Naive thymus-derived CD8-positive, alpha-beta T cell (primary cell): ENCODE measurements around the gene ZNF292. TPM values are rescaled to one million over a fixed set of nuclear protein-coding genes. Genes with fewer than 3 reads are reported as not detected.
"Not testable (repeated sequence)": the region's sequence is repeated elsewhere in the genome, so short reads cannot be mapped to it uniquely, and the experiment has no call there.

Experiments used
- ATAC-seq, 2 donors: fragments of 150-1000 bp; cut with Tn5 transposase in 1 of 2; sonication (Bioruptor Pico), chemical (Tn5 transposase) in 1 of 2; 1 replicate in 1 of 2; 2 replicates in 1 of 2; pipeline ENCODE4 v1.10.0; 2021; ENCODE audit warnings: mild to moderate bottlenecking in 2 of 2, moderate library complexity in 2 of 2
- POLR2A ChIA-PET: fragments of 350-600 bp; sonication (Branson Sonifier 250); formaldehyde crosslinking; loops from one replicate; lab custom pipeline; 2021; ENCODE audit warnings: antibody characterized with exemption; lab: Charles Lee
- DNase-seq, 10 donors: peaks; one replicate each; pipeline versions ENCODE4 v3.0.0 to v3.0.0-alpha.2; 2020 to 2022
- H3K27ac Mint-ChIP-seq, 10 donors: one replicate each; pipeline ENCODE4 v1.8.0; 2020 to 2022; ENCODE audit warnings: mild to moderate bottlenecking in 10 of 10, mixed read lengths in 10 of 10, moderate library complexity in 4 of 10, inconsistent platforms in 1 of 10
- H3K27me3 Mint-ChIP-seq, 5 donors: one replicate each; pipeline ENCODE4 v1.8.0; 2021 to 2022; ENCODE audit warnings: mixed read lengths in 5 of 5
- H3K36me3 Mint-ChIP-seq, 3 donors: one replicate each; pipeline ENCODE4 v1.8.0; 2020 to 2022; ENCODE audit warnings: mixed read lengths in 3 of 3, mild to moderate bottlenecking in 2 of 3, inconsistent platforms in 1 of 3
- H3K4me1 Mint-ChIP-seq, 4 donors: one replicate each; pipeline ENCODE4 v1.8.0; 2021 to 2022; ENCODE audit warnings: mixed read lengths in 4 of 4
- H3K4me3 Mint-ChIP-seq, 10 donors: one replicate each; pipeline ENCODE4 v1.8.0; 2020 to 2022; ENCODE audit warnings: mild to moderate bottlenecking in 10 of 10, mixed read lengths in 10 of 10, moderate library complexity in 6 of 10, inconsistent platforms in 1 of 10
- H3K9me3 Mint-ChIP-seq, 9 donors: one replicate each; pipeline ENCODE4 v1.8.0; 2020 to 2022; ENCODE audit warnings: mixed read lengths in 9 of 9, mild to moderate bottlenecking in 3 of 9, inconsistent platforms in 1 of 9, moderate library complexity in 1 of 9
- polyA plus RNA-seq, 3 donors: library from polyadenylated mRNA; unstranded; fragments of 300-500 nt; fragmentation: Illumina TruSeq; gene quantifications; one replicate each; pipeline ENCODE4 v1.2.3, GENCODE V29; 2021
- total RNA-seq, 8 experiments: library from RNA in 2 of 8; stranded (reverse) in 2 of 8; gene quantifications; one replicate each; pipeline ENCODE4 v1.2.3 and lab custom pipeline; 2021 to 2026

The ZNF292 gene
- total and polyA plus RNA-seq, 5 experiments from 2014 or later = 22.4 to 87.7 (median 24.0) TPM

- H3K4me3 Mint-ChIP-seq = no peak overlapping the region
Measured at GRCh38 chr6:87287251-87287650, 131.9 kb downstream of the ZNF292 start.

GRCh38 chr6:87289571-87289970 is 134.2 kb downstream of the ZNF292 start:
- peaks cover 0 to 11% (median 0%) of the 10 kb centered on the region in 9 donors for H3K9me3 Mint-ChIP-seq
- no peaks in the 10 kb centered on the region for H3K36me3 Mint-ChIP-seq
- H3K27me3 Mint-ChIP-seq = peaks cover 4 to 35% (median 12%) of the 10 kb centered on the region in 5 donors
- H3K4me3 Mint-ChIP-seq = no peak overlapping the region
- POLR2A ChIA-PET = no interaction called here
- peaks cover 0 to 12% (median 0%) of the 10 kb centered on the region in 4 donors for H3K4me1 Mint-ChIP-seq
- no peak for DNase-seq
- no peak overlapping the region for H3K27ac Mint-ChIP-seq
- ATAC-seq = no peak

More at GRCh38 chr6:87287251-87287650, 131.9 kb downstream of the ZNF292 start:
- H3K9me3 Mint-ChIP-seq = peaks cover 0 to 11% (median 0%) of the 10 kb centered on the region in 9 donors
- no peaks in the 10 kb centered on the region for H3K36me3 Mint-ChIP-seq
- H3K4me1 Mint-ChIP-seq = peaks cover 0 to 14% (median 0%) of the 10 kb centered on the region in 4 donors
- ATAC-seq (no peak), DNase-seq (no peak)
- peaks cover 3 to 21% (median 5%) of the 10 kb centered on the region in 5 donors for H3K27me3 Mint-ChIP-seq
- POLR2A ChIA-PET = no interaction called here
- no peak overlapping the region for H3K27ac Mint-ChIP-seq

- ATAC-seq = no peak
Measured at GRCh38 chr6:87291883-87292282, 136.5 kb downstream of the ZNF292 start.

GRCh38 chr6:87293526-87293925 is 138.2 kb downstream of the ZNF292 start:
- DNase-seq = no peak
- H3K27me3 Mint-ChIP-seq = peaks cover 4 to 70% (median 31%) of the 10 kb centered on the region in 5 donors
- no peak overlapping the region for H3K4me3 Mint-ChIP-seq
- no peak overlapping the region for H3K27ac Mint-ChIP-seq
- no peak for ATAC-seq
- H3K36me3 Mint-ChIP-seq = no peaks in the 10 kb centered on the region
- H3K9me3 Mint-ChIP-seq = peaks cover 0 to under 1% (median 0%) of the 10 kb centered on the region in 9 donors
- peaks cover 0 to 2% (median 0%) of the 10 kb centered on the region in 4 donors for H3K4me1 Mint-ChIP-seq
- POLR2A ChIA-PET = no interaction called here

More at GRCh38 chr6:87291883-87292282, 136.5 kb downstream of the ZNF292 start:
- H3K27ac Mint-ChIP-seq = no peak overlapping the region
- DNase-seq = no peak
- H3K4me1 Mint-ChIP-seq = peaks cover 0 to 2% (median 0%) of the 10 kb centered on the region in 4 donors
- H3K36me3 Mint-ChIP-seq = no peaks in the 10 kb centered on the region
- H3K27me3 Mint-ChIP-seq = peaks cover 4 to 57% (median 20%) of the 10 kb centered on the region in 5 donors
- no peaks in the 10 kb centered on the region for H3K9me3 Mint-ChIP-seq
- no peak overlapping the region for H3K4me3 Mint-ChIP-seq
- POLR2A ChIA-PET = no interaction called here

GRCh38 chr6:87297119-87297518 is 141.8 kb downstream of the ZNF292 start:
- DNase-seq (no peak), ATAC-seq (no peak)
- Mint-ChIP-seq H3K9me3 (peaks cover 0 to 7% (median 2%) of the 10 kb centered on the region in 9 donors), H3K27ac (no peak overlapping the region), H3K36me3 (peaks cover 0 to 4% (median 0%) of the 10 kb centered on the region in 3 donors), H3K27me3 (peaks cover 14 to 80% (median 42%) of the 10 kb centered on the region in 5 donors), H3K4me1 (no peaks in the 10 kb centered on the region), H3K4me3 (no peak overlapping the region)
- POLR2A ChIA-PET = no interaction called here

- H3K36me3 Mint-ChIP-seq, H3K27ac Mint-ChIP-seq, ATAC-seq, H3K4me3 Mint-ChIP-seq, H3K4me1 Mint-ChIP-seq, POLR2A ChIA-PET, DNase-seq: not testable (repeated sequence)
- H3K27me3 Mint-ChIP-seq = peaks cover 25 to 72% (median 38%) of the 10 kb centered on the region in 5 donors
- peaks cover 0 to 30% (median 13%) of the 10 kb centered on the region in 9 donors for H3K9me3 Mint-ChIP-seq
Measured at GRCh38 chr6:87301277-87301676, 145.9 kb downstream of the ZNF292 start.

- no peaks in the 10 kb centered on the region for H3K4me1 Mint-ChIP-seq
- H3K27ac Mint-ChIP-seq = no peak overlapping the region
- H3K4me3 Mint-ChIP-seq = no peak overlapping the region
- H3K36me3 Mint-ChIP-seq = peaks cover 0 to 4% (median 1%) of the 10 kb centered on the region in 3 donors
- ATAC-seq (no peak), DNase-seq (no peak)
- POLR2A ChIA-PET = no interaction called here
- peaks cover 0 to 17% (median 4%) of the 10 kb centered on the region in 9 donors for H3K9me3 Mint-ChIP-seq
- peaks cover 2 to 5% (median 3%) of the 10 kb centered on the region in 5 donors for H3K27me3 Mint-ChIP-seq
Measured at GRCh38 chr6:87308970-87309369, 153.6 kb downstream of the ZNF292 start.

- H3K4me3 Mint-ChIP-seq = no peak overlapping the region
- POLR2A ChIA-PET = interaction anchor here (1.3 kb wide), 1 partner anchor 9 kb away, joined by 3 read pairs; the partner anchor contains the start of gene SMIM8
- no peaks in the 10 kb centered on the region for H3K4me1 Mint-ChIP-seq
- DNase-seq (no peak), ATAC-seq (no peak)
- no peaks in the 10 kb centered on the region for H3K9me3 Mint-ChIP-seq
- peaks cover 4 to 24% (median 12%) of the 10 kb centered on the region in 5 donors for H3K27me3 Mint-ChIP-seq
- no peaks in the 10 kb centered on the region for H3K36me3 Mint-ChIP-seq
- H3K27ac Mint-ChIP-seq = no peak overlapping the region
Measured at GRCh38 chr6:87312860-87313259, 157.5 kb downstream of the ZNF292 start.

Other genes starting within 250 kb of the ZNF292 start
- gene HTR1E, start 218.0 kb upstream of the ZNF292 start, total RNA-seq = not detected
- not detected for gene HTR1E, start 218.0 kb upstream of the ZNF292 start, polyA plus RNA-seq
- gene CGA, start 60.5 kb upstream of the ZNF292 start, total RNA-seq = not detected
- gene CGA, start 60.5 kb upstream of the ZNF292 start, polyA plus RNA-seq = not detected
- gene SMIM8, start 167.0 kb downstream of the ZNF292 start, total RNA-seq = 10 to 100 TPM; 13.2 to 15.2 TPM
- 10 to 100 TPM; 12.2 to 17.8 (median 14.9) TPM for gene SMIM8, start 167.0 kb downstream of the ZNF292 start, polyA plus RNA-seq
- not detected for gene GJB7, start 173.7 kb downstream of the ZNF292 start, total RNA-seq
- gene GJB7, start 173.7 kb downstream of the ZNF292 start, polyA plus RNA-seq = not detected
- 1 to 10 TPM; 3.8 to 5.0 TPM for gene C6orf163, start 189.2 kb downstream of the ZNF292 start, total RNA-seq
- gene C6orf163, start 189.2 kb downstream of the ZNF292 start, polyA plus RNA-seq = under 1 TPM; 0.23 to 0.51 (median 0.33) TPM